Esophagus squamous epithelium (tissue), 5 donors: ENCODE results near the gene RNF180. TPM values are rescaled to one million over a fixed set of nuclear protein-coding genes. Genes with fewer than 3 reads are reported as not detected.

Experiments
- DNase-seq: peaks from one replicate; lab custom pipeline; 2025; lab: John Stamatoyannopoulos, UW
- H3K27ac ChIP-seq, 4 donors: fragments of 200-600 bp; sonication (generic); one replicate each; pipeline ENCODE4 v1.5.1; 2016 to 2019; ENCODE audit warnings: mild to moderate bottlenecking in 1 of 4
- H3K27me3 ChIP-seq, 4 donors: fragments of 200-600 bp; sonication (generic); 1 replicate in 3 of 4; 2 replicates in 1 of 4; pipeline versions ENCODE4 v1.5.1 to v1.6.0; 2017 to 2021; ENCODE audit warnings: antibody characterized with exemption in 1 of 4
- H3K36me3 ChIP-seq, 3 donors: fragments of 200-600 bp; sonication (generic); one replicate each; pipeline ENCODE4 v1.5.1; 2016 to 2019
- H3K4me1 ChIP-seq, 3 donors: fragments of 200-600 bp; sonication (generic); one replicate each; pipeline ENCODE4 v1.5.1; 2017 to 2019
- H3K4me3 ChIP-seq, 4 donors: fragments of 200-600 bp; sonication (generic); 1 replicate in 3 of 4; 2 replicates in 1 of 4; pipeline ENCODE4 v1.5.1; 2016 to 2019; ENCODE audit warnings: mild to moderate bottlenecking in 2 of 4, moderate library complexity in 1 of 4
- H3K9me3 ChIP-seq, 3 donors: fragments of 200-600 bp; sonication (generic); one replicate each; pipeline ENCODE4 v1.5.1; 2016 to 2019
- POLR2A ChIP-seq, 4 donors: fragments of 450-650 bp; IDR thresholded peaks; one replicate each; pipeline ENCODE4 v1.6.1; 2017; ENCODE audit warnings: antibody characterized with exemption in 4 of 4, mild to moderate bottlenecking in 4 of 4, moderate library complexity in 3 of 4
- WGBS, 2 donors: methylation state at CpG; one replicate each; pipeline ENCODE4 v1.1.5; 2018; 5-methylcytosine and 5-hydroxymethylcytosine counted together
- intact Hi-C: fragments of 100-400 bp; cut with DNase I; formaldehyde crosslinking; loops from one replicate; pipeline ENCODE4 v1.15.0; 2022
- total RNA-seq, 4 donors: library from RNA; depleted of rRNA; stranded (reverse); fragments of >200 nt; gene quantifications; one replicate each; pipeline ENCODE4 v1.1.0, GENCODE V29; 2016
- TF ChIP-seq, protein P1 (sequence below), 6 experiments: fragments of 450-650 bp in 4 of 6; fragments of 200-600 bp in 2 of 6; sonication (generic) in 2 of 6; IDR thresholded peaks; one replicate each; pipeline ENCODE4 v1.5.1; 2016 to 2019; ENCODE audit warnings: antibody characterized with exemption in 6 of 6, mild to moderate bottlenecking in 4 of 6, moderate library complexity in 4 of 6
- donor health status: DM: yes; HTN: yes; CAD: no.

Gene RNF180
- total RNA-seq, 4 donors from 2014 or later: 2.1 to 9.5 (median 3.3) TPM

- peaks cover 0 to 14% (median 10%) of the 10 kb centered on the region in 3 donors for H3K4me1 ChIP-seq
- no peak for DNase-seq
- 38 to 39% methylated on average over 8 of the region's 8 CpGs for WGBS, 2 donors
- no peaks in the 10 kb centered on the region for H3K36me3 ChIP-seq
- no peaks in the 10 kb centered on the region for H3K9me3 ChIP-seq
- peak overlapping the region in 2 of 4 donors; percentile 0 to 26 for H3K4me3 ChIP-seq
- intact Hi-C loops: no loop called here
- TF ChIP-seq, protein P1, sequence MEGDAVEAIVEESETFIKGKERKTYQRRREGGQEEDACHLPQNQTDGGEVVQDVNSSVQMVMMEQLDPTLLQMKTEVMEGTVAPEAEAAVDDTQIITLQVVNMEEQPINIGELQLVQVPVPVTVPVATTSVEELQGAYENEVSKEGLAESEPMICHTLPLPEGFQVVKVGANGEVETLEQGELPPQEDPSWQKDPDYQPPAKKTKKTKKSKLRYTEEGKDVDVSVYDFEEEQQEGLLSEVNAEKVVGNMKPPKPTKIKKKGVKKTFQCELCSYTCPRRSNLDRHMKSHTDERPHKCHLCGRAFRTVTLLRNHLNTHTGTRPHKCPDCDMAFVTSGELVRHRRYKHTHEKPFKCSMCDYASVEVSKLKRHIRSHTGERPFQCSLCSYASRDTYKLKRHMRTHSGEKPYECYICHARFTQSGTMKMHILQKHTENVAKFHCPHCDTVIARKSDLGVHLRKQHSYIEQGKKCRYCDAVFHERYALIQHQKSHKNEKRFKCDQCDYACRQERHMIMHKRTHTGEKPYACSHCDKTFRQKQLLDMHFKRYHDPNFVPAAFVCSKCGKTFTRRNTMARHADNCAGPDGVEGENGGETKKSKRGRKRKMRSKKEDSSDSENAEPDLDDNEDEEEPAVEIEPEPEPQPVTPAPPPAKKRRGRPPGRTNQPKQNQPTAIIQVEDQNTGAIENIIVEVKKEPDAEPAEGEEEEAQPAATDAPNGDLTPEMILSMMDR (IDR thresholded peaks at IDR 0.05): no peak
- no peak for TF ChIP-seq POLR2A (IDR thresholded peaks at IDR 0.05)
- H3K27me3 ChIP-seq: no peaks in the 10 kb centered on the region
- H3K27ac ChIP-seq: peak overlapping the region in 3 of 4 donors; percentile 10 to 50 (median 47)
Observed at GRCh38 chr5:64180661-64181343, 15.2 kb downstream of the RNF180 start.

DNA sequence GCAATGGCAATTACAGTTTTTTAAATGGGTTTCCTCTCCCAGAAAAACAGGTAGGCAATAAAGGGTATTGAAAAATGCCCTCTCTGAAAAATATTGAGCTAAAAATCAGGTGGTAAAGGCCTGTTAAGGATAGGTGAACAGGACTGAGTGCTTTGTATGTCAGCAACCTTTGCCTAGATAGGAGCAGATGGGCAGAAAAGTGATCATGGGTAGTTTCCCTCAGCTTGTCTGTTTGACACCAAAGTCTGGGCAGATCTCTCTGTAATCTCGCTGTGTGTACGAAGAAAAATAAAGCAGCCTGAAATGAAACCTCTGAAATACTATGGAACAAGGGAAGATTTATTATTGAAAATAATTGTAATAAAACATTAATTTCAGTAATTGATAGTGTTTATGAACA is 15.8 kb downstream of the RNF180 start:
- intact Hi-C loops: no loop called here
- Histone ChIP-seq H3K27ac (peak overlapping the region in 2 of 4 donors; percentile 10 to 47), H3K4me1 (peaks cover 0 to 14% (median 10%) of the 10 kb centered on the region in 3 donors), H3K9me3 (no peaks in the 10 kb centered on the region), H3K27me3 (no peaks in the 10 kb centered on the region), H3K4me3 (peak overlapping the region in 1 of 4 donors; percentile 26), H3K36me3 (no peaks in the 10 kb centered on the region)
- no peak for TF ChIP-seq POLR2A (IDR thresholded peaks at IDR 0.05)
- TF ChIP-seq, protein P1 (IDR thresholded peaks at IDR 0.05): no peak
- DNase-seq: no peak
- 58 to 97% methylated on average over 2 of the region's 2 CpGs for WGBS, 2 donors

DNA sequence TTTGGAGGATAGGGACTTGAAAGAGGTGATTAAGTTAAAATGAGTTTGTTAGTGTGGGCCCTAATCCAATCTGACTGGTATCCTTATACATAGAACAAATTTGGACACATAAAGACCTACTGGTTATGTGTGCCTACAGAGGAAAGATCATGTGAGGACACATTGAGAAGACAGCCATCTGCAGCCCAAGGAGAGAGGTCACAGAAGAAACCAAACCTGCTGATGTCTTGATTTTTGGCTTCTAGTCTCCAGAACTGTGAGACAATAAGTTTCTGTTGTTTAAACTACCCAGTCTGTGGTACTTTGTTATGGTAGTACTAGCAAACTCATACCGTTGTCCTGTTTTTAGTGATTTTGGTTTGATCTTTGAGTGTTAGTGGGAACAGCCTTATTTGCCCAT is 18.3 kb downstream of the RNF180 start:
- no peak overlapping the region for H3K4me3 ChIP-seq
- no peak overlapping the region for H3K27ac ChIP-seq
- peaks cover 0 to 14% (median 10%) of the 10 kb centered on the region in 3 donors for H3K4me1 ChIP-seq
- H3K27me3 ChIP-seq: no peaks in the 10 kb centered on the region
- H3K9me3 ChIP-seq: no peaks in the 10 kb centered on the region
- 93 to 96% methylated on average over 1 of the region's 1 CpG for WGBS, 2 donors
- H3K36me3 ChIP-seq: no peaks in the 10 kb centered on the region
- DNase-seq: no peak
- intact Hi-C loops: no loop called here
- TF ChIP-seq POLR2A (IDR thresholded peaks at IDR 0.05): no peak
- TF ChIP-seq, protein P1 (IDR thresholded peaks at IDR 0.05): no peak

DNA sequence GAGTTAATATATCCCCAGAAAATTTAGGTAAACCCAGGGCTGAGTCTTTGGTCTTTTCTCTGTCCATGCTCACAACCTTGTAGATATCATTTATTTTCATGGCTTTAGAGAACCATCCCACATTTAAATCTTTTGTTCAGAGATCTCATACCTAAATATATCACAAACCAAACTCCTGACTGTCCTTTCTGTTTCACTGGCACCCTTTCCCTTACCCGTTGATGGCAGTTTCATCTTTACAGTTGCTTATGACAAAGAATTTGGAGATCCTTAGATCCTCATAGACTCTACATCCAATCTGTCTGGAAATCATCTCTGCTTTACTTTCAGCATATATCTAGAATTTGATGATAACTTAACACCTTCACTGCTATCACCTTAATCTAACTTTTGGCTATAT is 19.2 kb downstream of the RNF180 start:
- H3K27ac ChIP-seq: no peak overlapping the region
- no peaks in the 10 kb centered on the region for H3K9me3 ChIP-seq
- TF ChIP-seq, protein P1 (IDR thresholded peaks at IDR 0.05): no peak
- no peak for TF ChIP-seq POLR2A (IDR thresholded peaks at IDR 0.05)
- H3K4me1 ChIP-seq: peaks cover 0 to 14% (median 10%) of the 10 kb centered on the region in 3 donors
- WGBS, 2 donors: 63 to 84% methylated on average over 1 of the region's 1 CpG
- H3K4me3 ChIP-seq: no peak overlapping the region
- no peak for DNase-seq
- intact Hi-C loops: no loop called here
- no peaks in the 10 kb centered on the region for H3K36me3 ChIP-seq
- no peaks in the 10 kb centered on the region for H3K27me3 ChIP-seq

DNA sequence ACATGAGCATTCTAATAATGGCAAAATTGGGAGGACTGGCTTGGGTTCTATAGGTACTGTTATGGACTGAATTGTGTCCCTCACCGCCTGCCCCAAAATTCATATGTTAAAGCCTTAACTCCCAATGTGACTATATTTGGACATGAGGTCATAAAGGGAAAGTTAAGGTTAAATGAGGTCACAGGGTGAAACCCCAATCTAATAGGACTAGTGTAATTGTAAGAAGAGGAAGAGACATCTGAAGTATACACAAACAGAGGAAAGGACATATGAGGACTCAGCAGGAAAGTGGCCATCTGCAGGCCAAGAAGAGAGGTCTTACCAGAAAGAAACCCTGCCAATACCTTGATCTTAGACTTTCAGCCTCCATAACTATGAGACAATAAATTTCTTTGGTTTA is 23.1 kb downstream of the RNF180 start:
- DNase-seq: no peak
- Histone ChIP-seq H3K9me3 (no peaks in the 10 kb centered on the region), H3K4me3 (no peak overlapping the region), H3K36me3 (no peaks in the 10 kb centered on the region), H3K4me1 (peaks cover 0 to 7% (median 0%) of the 10 kb centered on the region in 3 donors), H3K27ac (no peak overlapping the region), H3K27me3 (no peaks in the 10 kb centered on the region)
- intact Hi-C loops: no loop called here
- TF ChIP-seq, protein P1 (IDR thresholded peaks at IDR 0.05): no peak
- no peak for TF ChIP-seq POLR2A (IDR thresholded peaks at IDR 0.05)
- WGBS, 2 donors: 90 to 100% methylated on average over 1 of the region's 1 CpG
